HPDE6-E6E7 (cell line): ENCODE results near the gene CDH4.

ENCODE experiments used
- DNase-seq: peaks from one replicate; pipeline ENCODE4 v3.0.0; 2011; ENCODE audit warnings: missing footprints; ENCODE audit errors: extremely low spot score

The CDH4 gene

GRCh38 chr20:61908057-61909026 is 656.3 kb downstream of the CDH4 start:
- DNase-seq, result no peak

GRCh38 chr20:61909028-61909427 is 657.0 kb downstream of the CDH4 start:
- no peak for DNase-seq

- no peak for DNase-seq
These were observed 657.8 kb downstream of the CDH4 start for GRCh38 chr20:61909821-61910220.

- no peak for DNase-seq
These were observed 659.8 kb downstream of the CDH4 start for GRCh38 chr20:61911824-61912223.

- no peak for DNase-seq
These were observed 660.8 kb downstream of the CDH4 start for GRCh38 chr20:61912665-61913422.

- no peak for DNase-seq
These were observed 661.6 kb downstream of the CDH4 start for GRCh38 chr20:61913423-61914225.

- no peak for DNase-seq
These were observed 663.0 kb downstream of the CDH4 start for GRCh38 chr20:61915101-61915500.

GRCh38 chr20:61916318-61916891 is 664.3 kb downstream of the CDH4 start:
- no peak for DNase-seq

GRCh38 chr20:61917474-61918145 is 665.5 kb downstream of the CDH4 start:
- no peak for DNase-seq

- DNase-seq, result no peak
These were observed 666.5 kb downstream of the CDH4 start for GRCh38 chr20:61918548-61918947.

GRCh38 chr20:61919239-61919638 is 667.2 kb downstream of the CDH4 start:
- no peak for DNase-seq

- DNase-seq, result no peak
These were observed 667.8 kb downstream of the CDH4 start for GRCh38 chr20:61919675-61920365.

GRCh38 chr20:61922411-61922810 is 670.4 kb downstream of the CDH4 start:
- DNase-seq, result no peak

GRCh38 chr20:61922936-61923335 is 670.9 kb downstream of the CDH4 start:
- no peak for DNase-seq

- no peak for DNase-seq
These were observed 671.5 kb downstream of the CDH4 start for GRCh38 chr20:61923371-61924166.

- no peak for DNase-seq
These were observed 672.3 kb downstream of the CDH4 start for GRCh38 chr20:61924211-61924857.

- no peak for DNase-seq
These were observed 672.9 kb downstream of the CDH4 start for GRCh38 chr20:61924858-61925554.

- no peak for DNase-seq
These were observed 673.6 kb downstream of the CDH4 start for GRCh38 chr20:61925555-61926252.
